ENCODE measurements around the gene PRKCZ. TPM values are rescaled to one million over a fixed set of nuclear protein-coding genes. Genes with fewer than 3 reads are reported as not detected.

The PRKCZ gene
- total and polyA plus RNA-seq, 9 of the 15 experiments (the other 6 are each of a cell fraction or from before 2014, with no cell fraction given), result 0.07 to 3.1 (median 1.3) TPM

DNA sequence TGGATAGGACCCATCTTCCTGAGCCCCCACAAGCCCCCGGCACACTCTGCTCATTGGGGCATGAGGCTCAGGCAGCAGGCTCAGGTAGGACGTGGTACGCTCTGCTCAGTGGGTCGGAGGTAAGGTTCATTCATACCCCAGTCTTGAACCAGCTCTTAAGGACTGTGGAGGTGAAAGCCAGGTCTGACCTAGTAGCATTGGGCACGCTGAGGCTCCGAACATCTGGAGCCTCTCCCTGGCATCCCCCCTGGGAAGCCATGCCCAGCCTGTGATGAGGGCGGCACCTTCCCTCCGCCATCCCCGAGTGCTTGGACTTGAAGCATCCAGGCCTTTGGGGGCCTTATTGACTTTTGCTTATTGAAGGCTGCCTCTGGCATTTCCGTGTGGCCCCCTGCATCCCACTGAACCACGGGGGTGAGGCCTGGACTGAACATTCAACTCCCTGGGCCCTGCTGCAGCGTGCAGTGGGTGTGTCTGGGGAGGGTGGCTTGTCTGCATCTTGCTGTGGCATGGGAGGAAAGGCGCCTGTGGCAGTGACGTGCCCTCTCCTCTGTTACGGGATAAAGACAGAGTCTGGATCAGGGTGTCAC, 94.4 kb downstream of the PRKCZ start:
- H3K9me1 ChIP-seq (ENCODE audit: control insufficient read depth, insufficient read depth, low read length), result peaks cover 5% of the 10 kb centered on the region
- no TSS peak for BruUV-seq (replicated peaks)
- H3K4me3 ChIP-seq, result no peak overlapping the region
- H3K36me3 ChIP-seq (ENCODE audit: control insufficient read depth, insufficient read depth, low read length), result no peaks in the 10 kb centered on the region
- in situ Hi-C loops (cut with MboI) (no loop called here), intact Hi-C loops (cut with micrococcal nuclease) (no loop called here)
- WGBS (ENCODE audit: insufficient coverage, low coverage, missing lambda C conversion rate), result 7% methylated on average over 15 of the region's 15 CpGs
- no peaks in the 10 kb centered on the region for H3K79me2 ChIP-seq (ENCODE audit: control insufficient read depth, insufficient read depth, low read length)
- TF ChIP-seq ETV6 (IDR thresholded peaks at IDR 0.05; ENCODE audit: borderline replicate concordance in 1 of 2, low read depth in 2 of 2, low read length in 1 of 2) (no peak), ETV6 (CRISPR knock-in tag; IDR thresholded peaks at IDR 0.05; ENCODE audit: borderline replicate concordance) (no peak), ZNF165 (CRISPR knock-in tag; IDR thresholded peaks at IDR 0.05; ENCODE audit: borderline replicate concordance) (no peak), NRF1 (conservative IDR thresholded peaks at IDR 0.05 in 1 of 2, IDR thresholded peaks at IDR 0.05 in 1 of 2) (no peak), SNIP1 (IDR thresholded peaks at IDR 0.05; ENCODE audit: low read depth) (no peak), NFYB (IDR thresholded peaks at IDR 0.05; ENCODE audit: extremely low read depth, insufficient read length) (no peak)
- TF ChIP-seq, protein P1, sequence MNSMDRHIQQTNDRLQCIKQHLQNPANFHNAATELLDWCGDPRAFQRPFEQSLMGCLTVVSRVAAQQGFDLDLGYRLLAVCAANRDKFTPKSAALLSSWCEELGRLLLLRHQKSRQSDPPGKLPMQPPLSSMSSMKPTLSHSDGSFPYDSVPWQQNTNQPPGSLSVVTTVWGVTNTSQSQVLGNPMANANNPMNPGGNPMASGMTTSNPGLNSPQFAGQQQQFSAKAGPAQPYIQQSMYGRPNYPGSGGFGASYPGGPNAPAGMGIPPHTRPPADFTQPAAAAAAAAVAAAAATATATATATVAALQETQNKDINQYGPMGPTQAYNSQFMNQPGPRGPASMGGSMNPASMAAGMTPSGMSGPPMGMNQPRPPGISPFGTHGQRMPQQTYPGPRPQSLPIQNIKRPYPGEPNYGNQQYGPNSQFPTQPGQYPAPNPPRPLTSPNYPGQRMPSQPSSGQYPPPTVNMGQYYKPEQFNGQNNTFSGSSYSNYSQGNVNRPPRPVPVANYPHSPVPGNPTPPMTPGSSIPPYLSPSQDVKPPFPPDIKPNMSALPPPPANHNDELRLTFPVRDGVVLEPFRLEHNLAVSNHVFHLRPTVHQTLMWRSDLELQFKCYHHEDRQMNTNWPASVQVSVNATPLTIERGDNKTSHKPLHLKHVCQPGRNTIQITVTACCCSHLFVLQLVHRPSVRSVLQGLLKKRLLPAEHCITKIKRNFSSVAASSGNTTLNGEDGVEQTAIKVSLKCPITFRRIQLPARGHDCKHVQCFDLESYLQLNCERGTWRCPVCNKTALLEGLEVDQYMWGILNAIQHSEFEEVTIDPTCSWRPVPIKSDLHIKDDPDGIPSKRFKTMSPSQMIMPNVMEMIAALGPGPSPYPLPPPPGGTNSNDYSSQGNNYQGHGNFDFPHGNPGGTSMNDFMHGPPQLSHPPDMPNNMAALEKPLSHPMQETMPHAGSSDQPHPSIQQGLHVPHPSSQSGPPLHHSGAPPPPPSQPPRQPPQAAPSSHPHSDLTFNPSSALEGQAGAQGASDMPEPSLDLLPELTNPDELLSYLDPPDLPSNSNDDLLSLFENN (IDR thresholded peaks at IDR 0.05; ENCODE audit: low read depth in 2 of 2, low read length in 2 of 2), result no peak
- TF ChIP-seq, protein P2, sequence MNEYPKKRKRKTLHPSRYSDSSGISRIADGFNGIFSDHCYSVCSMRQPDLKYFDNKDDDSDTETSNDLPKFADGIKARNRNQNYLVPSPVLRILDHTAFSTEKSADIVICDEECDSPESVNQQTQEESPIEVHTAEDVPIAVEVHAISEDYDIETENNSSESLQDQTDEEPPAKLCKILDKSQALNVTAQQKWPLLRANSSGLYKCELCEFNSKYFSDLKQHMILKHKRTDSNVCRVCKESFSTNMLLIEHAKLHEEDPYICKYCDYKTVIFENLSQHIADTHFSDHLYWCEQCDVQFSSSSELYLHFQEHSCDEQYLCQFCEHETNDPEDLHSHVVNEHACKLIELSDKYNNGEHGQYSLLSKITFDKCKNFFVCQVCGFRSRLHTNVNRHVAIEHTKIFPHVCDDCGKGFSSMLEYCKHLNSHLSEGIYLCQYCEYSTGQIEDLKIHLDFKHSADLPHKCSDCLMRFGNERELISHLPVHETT (CRISPR knock-in tag; conservative IDR thresholded peaks at IDR 0.05 in 1 of 2, IDR thresholded peaks at IDR 0.05 in 1 of 2), result no peak
- TF ChIP-seq, protein P3, sequence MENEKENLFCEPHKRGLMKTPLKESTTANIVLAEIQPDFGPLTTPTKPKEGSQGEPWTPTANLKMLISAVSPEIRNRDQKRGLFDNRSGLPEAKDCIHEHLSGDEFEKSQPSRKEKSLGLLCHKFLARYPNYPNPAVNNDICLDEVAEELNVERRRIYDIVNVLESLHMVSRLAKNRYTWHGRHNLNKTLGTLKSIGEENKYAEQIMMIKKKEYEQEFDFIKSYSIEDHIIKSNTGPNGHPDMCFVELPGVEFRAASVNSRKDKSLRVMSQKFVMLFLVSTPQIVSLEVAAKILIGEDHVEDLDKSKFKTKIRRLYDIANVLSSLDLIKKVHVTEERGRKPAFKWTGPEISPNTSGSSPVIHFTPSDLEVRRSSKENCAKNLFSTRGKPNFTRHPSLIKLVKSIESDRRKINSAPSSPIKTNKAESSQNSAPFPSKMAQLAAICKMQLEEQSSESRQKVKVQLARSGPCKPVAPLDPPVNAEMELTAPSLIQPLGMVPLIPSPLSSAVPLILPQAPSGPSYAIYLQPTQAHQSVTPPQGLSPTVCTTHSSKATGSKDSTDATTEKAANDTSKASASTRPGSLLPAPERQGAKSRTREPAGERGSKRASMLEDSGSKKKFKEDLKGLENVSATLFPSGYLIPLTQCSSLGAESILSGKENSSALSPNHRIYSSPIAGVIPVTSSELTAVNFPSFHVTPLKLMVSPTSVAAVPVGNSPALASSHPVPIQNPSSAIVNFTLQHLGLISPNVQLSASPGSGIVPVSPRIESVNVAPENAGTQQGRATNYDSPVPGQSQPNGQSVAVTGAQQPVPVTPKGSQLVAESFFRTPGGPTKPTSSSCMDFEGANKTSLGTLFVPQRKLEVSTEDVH (IDR thresholded peaks at IDR 0.05; ENCODE audit: low read depth, partially characterized antibody), result no peak
- ChIA-PET POLR2A (interaction anchor here (1.1 kb wide), 1 partner anchor 30 kb away, joined by 3 read pairs; no protein-coding TSS in a partner anchor), CTCF (ENCODE audit: low intra/inter-chr PET ratio) (no interaction called here)
- H3K27ac ChIP-seq (ENCODE audit: extremely low read depth, low read depth, low read length), result no peak overlapping the region
- peaks cover 0 to 3% of the 10 kb centered on the region in 2 experiments; a peak in 1 of 5 replicates for H3K4me1 ChIP-seq (replicated peaks in 1 of 2; ENCODE audit: control insufficient read depth in 2 of 2, insufficient read depth in 2 of 2, low read length in 2 of 2)
- H2AFZ ChIP-seq (ENCODE audit: low read depth, low read length), result no peak overlapping the region
- no peak for FAIRE-seq
- H4K20me1 ChIP-seq (replicated peaks; ENCODE audit: control insufficient read depth, insufficient read depth, low read length), result no peaks in the 10 kb centered on the region; the same call in 1 of the 2 replicates
- DNase-seq (ENCODE audit: extremely low read depth in 1 of 4, low spot score in 3 of 4), result no peak
- ATAC-seq, result no peak
- H3K4me2 ChIP-seq (ENCODE audit: insufficient read depth, low read length), result no peak overlapping the region
- H3K27me3 ChIP-seq (ENCODE audit: control insufficient read depth in 2 of 2, insufficient read depth in 2 of 2, low read length in 2 of 2), result peaks cover 38 to 70% of the 10 kb centered on the region in 2 experiments; a peak in 4 of 5 replicates
- no peaks in the 10 kb centered on the region for H3K9me3 ChIP-seq (replicated peaks; ENCODE audit: control insufficient read depth, insufficient read depth, low read depth, low read length)
- H3K9ac ChIP-seq (ENCODE audit: insufficient read depth in 1 of 2, low read depth in 2 of 2, low read length in 2 of 2), result no peak overlapping the region
